Esophagus muscularis mucosa (tissue), 3 donors: Measurements from ENCODE around the gene WFDC8.

Source experiments
- CTCF ChIP-seq, 3 experiments: fragments of 200-600 bp in 2 of 3; fragments of 450-650 bp in 1 of 3; sonication (generic) in 2 of 3; IDR thresholded peaks; one replicate each; pipeline ENCODE4 v1.5.1; 2017 to 2019; ENCODE audit warnings: antibody characterized with exemption in 3 of 3, mild to moderate bottlenecking in 2 of 3, moderate library complexity in 1 of 3
- EP300 ChIP-seq: sonication (generic); formaldehyde crosslinking; IDR thresholded peaks from one replicate; pipeline ENCODE4 v1.6.1; 2017; ENCODE audit warnings: antibody characterized with exemption

DNA sequence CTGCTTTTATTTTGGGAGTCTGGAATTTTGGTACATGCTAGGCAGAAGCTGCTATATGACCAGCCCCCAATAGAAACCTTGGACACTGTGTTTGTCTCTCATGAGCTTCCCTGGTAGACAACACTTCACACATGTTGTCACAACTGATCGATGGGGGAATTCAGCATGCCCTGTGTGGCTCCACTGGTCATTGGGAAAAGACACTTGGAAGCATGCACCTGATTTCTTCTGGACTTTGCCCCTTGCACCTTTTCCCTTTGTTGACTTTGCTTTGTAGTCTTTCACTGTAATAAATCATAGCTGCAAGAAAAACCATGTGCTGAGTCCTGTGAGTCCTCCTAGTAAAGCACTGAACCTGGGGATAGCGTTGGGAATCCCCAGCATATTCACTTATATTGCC is 42.5 kb upstream of the WFDC8 start:
- TF ChIP-seq EP300: no peak
- TF ChIP-seq CTCF (IDR thresholded peaks at IDR 0.05): no peak
